Activated CD4-positive, alpha-beta T cell treated with anti-CD3 and anti-CD28 coated beads for 24 hours (primary cell): ENCODE data around the gene RECQL5.

Experiments
- DNase-seq, 2 donors: peaks; one replicate each; pipeline ENCODE4 v3.0.0-alpha.2; 2020; ENCODE audit warnings: low read depth in 2 of 2

Gene RECQL5

GRCh38 chr17:75688209-75688825 lies 21.4 kb upstream of the RECQL5 start:
- no peak for DNase-seq

GRCh38 chr17:75685499-75685898 lies 18.5 kb upstream of the RECQL5 start:
- no peak for DNase-seq

GRCh38 chr17:75684924-75685323 lies 18.0 kb upstream of the RECQL5 start:
- no peak for DNase-seq

- DNase-seq = no peak
Measured at GRCh38 chr17:75684249-75684648, 17.3 kb upstream of the RECQL5 start.

GRCh38 chr17:75683583-75683982 lies 16.6 kb upstream of the RECQL5 start:
- DNase-seq = no peak

- DNase-seq = no peak
Measured at GRCh38 chr17:75681289-75681688, 14.3 kb upstream of the RECQL5 start.

- DNase-seq = no peak
Measured at GRCh38 chr17:75680431-75680830, 13.5 kb upstream of the RECQL5 start.

- no peak for DNase-seq
Measured at GRCh38 chr17:75679706-75680211, 12.8 kb upstream of the RECQL5 start.

GRCh38 chr17:75676461-75676860 lies 9.5 kb upstream of the RECQL5 start:
- no peak for DNase-seq

- no peak for DNase-seq
Measured at GRCh38 chr17:75673487-75673886, 6.5 kb upstream of the RECQL5 start.

GRCh38 chr17:75672011-75672410 lies 5.1 kb upstream of the RECQL5 start:
- DNase-seq = no peak

- DNase-seq = no peak
Measured at GRCh38 chr17:75670868-75671267, 3.9 kb upstream of the RECQL5 start.

- DNase-seq = no peak
Measured at GRCh38 chr17:75668489-75668888, 1.5 kb upstream of the RECQL5 start.

GRCh38 chr17:75667825-75668224 lies 871 bp upstream of the RECQL5 start:
- DNase-seq = no peak

GRCh38 chr17:75665981-75666380 lies 973 bp downstream of the RECQL5 start:
- DNase-seq = no peak

GRCh38 chr17:75664099-75664549 lies 2.8 kb downstream of the RECQL5 start:
- no peak for DNase-seq

- no peak for DNase-seq
Measured at GRCh38 chr17:75662511-75662910, 4.4 kb downstream of the RECQL5 start.

GRCh38 chr17:75661531-75661930 lies 5.4 kb downstream of the RECQL5 start:
- no peak for DNase-seq

GRCh38 chr17:75658237-75658636 lies 8.7 kb downstream of the RECQL5 start:
- no peak for DNase-seq

GRCh38 chr17:75654176-75654575 lies 12.8 kb downstream of the RECQL5 start:
- no peak for DNase-seq

GRCh38 chr17:75652934-75653549 lies 13.9 kb downstream of the RECQL5 start:
- DNase-seq = no peak

GRCh38 chr17:75652341-75652740 lies 14.6 kb downstream of the RECQL5 start:
- no peak for DNase-seq

- DNase-seq = no peak
Measured at GRCh38 chr17:75650874-75651273, 16.1 kb downstream of the RECQL5 start.

GRCh38 chr17:75649687-75650086 lies 17.3 kb downstream of the RECQL5 start:
- no peak for DNase-seq
